ENCODE measurements around the gene TLN1. TPM values are rescaled to one million over a fixed set of nuclear protein-coding genes. Genes with fewer than 3 reads are reported as not detected.

The TLN1 gene
- total RNA-seq, 1 experiment from 2014 or later: 99.5 TPM

- DNase-seq (ENCODE audit: low spot score): peak; percentile 59
Observed at GRCh38 chr9:35729700-35730485, 2.1 kb downstream of the TLN1 start.

GRCh38 chr9:35729101-35729500 lies 2.9 kb downstream of the TLN1 start:
- no peak for DNase-seq (ENCODE audit: low spot score)

DNA sequence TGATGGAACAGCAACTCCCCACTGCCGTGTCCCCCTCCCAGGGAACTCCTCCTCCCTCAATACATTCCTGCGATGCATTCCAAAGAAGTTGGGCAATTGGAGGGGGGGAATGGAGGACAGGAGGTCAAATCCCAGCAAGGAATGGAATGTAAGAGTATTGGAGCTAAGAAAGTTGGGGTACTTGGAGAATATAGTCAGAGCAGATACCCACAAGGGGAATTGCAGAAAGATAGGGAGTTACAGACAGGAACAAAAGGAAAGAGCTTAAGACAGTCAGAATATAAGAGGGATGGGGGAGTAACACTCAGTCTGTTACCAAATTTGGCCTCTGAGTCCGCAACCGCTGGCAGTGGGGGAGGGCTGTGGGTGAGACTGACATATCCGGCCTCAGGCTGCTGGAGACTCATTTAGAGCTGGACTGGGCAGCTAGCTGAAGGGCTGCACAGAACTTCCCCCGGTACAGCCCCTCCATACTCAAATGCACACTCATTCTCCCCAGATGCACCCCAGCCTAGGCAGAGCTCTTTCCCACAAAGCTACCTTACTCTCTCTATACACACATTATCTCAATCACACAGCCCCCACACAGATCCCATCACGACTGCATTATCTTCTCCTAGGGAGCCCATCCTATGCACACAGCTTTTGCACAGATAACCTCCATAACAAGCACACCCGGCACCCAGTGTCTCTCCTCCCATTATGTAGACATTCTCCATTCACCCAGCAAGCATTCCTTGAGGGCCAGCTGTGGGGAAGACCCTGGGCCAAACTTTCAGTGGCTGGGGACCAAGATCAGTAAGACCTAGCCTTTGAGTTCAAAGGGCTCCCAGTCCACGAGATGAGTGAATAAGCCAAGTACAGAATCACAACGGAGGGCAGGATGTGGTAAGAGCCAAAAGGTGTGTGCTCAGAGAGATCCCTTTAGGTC lies 3.7 kb downstream of the TLN1 start:
- no peak for DNase-seq (ENCODE audit: low spot score)

GRCh38 chr9:35727676-35728040 lies 4.3 kb downstream of the TLN1 start:
- DNase-seq (ENCODE audit: low spot score): no peak

- DNase-seq (ENCODE audit: low spot score): no peak
Observed at GRCh38 chr9:35726931-35727330, 5.1 kb downstream of the TLN1 start.

DNA sequence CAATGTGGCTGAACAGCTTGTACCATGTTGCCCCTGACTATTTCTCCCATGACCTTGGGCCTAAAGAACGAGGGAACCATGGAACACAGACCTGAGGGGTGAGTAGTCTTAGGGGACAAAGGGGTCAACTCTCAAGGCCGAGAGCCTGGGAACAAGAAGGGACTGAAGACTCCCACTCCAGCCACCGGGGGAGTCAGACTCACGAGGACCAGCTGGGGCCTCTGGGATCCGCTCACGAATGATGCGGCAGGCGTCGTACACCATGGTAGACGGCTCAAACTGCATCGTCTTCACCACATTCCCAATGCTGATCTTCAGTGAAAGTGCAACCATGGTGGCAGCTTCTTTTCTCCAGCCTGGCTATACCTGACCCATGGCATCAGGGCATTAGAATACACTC lies 6.6 kb downstream of the TLN1 start:
- DNase-seq (ENCODE audit: low spot score): no peak

DNA sequence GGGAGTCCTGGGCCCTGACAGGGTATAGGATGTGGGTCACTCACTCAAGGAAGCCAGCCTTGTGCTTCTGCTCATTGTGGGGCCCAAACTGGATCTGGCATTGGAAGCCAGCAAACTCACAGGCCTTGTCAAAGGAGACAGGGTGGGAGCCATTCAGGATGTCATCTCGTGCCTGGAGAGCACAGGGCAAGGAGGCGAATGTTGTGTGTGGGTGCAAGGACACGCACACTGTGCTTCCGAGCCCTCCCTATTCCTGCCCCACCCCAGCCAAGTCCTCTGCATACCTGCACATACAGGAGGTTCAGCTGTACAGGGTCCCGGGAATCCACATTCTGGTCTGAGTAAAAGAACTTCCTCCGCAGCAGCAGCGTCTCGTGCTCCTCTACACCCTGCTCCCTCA lies 8.1 kb downstream of the TLN1 start:
- DNase-seq (ENCODE audit: low spot score): no peak

- no peak for DNase-seq (ENCODE audit: low spot score)
Observed at GRCh38 chr9:35723426-35723825, 8.6 kb downstream of the TLN1 start.

DNA sequence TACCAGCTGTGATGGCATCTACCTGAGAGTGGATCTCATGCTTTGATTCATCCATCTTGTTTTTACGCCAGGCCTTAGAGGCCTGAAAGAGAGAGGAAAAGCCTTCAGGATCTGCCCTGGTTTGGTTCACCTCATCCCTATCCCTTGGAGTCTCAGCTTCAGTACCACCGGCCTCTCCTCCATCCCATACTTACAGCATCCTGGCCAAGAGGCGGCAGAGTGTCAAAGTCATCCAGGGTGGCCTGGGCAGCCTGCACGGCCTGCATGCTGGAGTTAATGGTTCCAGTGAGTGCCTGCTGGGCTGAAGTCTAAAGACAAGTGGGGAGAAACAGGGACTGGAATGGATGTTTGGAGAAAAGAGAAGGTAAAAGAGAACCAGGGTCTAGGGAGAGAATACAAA lies 12.4 kb downstream of the TLN1 start:
- no peak for DNase-seq (ENCODE audit: low spot score)

GRCh38 chr9:35718721-35719511 lies 13.1 kb downstream of the TLN1 start:
- no peak for DNase-seq (ENCODE audit: low spot score)

DNA sequence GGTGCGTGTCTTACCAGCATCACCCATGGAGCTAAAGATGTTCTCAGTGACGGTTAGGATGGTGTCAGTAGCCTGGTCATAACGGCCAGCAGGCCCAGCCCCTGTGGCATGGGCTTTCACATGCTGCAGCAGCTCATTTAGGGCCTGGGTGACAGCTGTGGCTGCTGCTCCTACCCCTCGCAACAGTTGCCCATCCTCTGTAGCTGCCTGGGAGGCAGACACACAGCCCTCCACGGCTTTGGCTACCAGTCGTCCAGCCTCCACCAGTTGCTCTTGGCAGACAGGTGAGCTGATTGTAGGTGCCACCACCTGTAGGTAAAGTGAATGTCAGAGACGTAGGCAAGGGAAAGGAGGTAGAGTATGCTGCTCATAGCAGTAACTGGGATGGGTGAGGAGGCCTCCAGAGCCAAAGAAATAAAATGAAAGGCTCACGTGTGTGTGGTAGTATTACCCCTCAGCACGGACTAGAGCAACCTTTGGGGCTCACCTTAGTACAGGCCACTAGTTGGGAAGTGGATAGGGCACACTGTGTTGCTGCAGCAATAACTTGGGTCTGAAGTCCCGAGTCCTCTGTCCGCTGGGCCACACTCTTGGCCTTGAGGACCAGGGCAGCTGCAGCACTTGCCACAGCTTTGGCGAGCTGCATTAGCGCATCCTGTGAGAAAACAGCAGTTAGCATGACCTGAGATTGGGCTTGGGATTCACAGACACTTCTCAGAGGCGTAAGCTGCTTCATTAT lies 14.7 kb downstream of the TLN1 start:
- no peak for DNase-seq (ENCODE audit: low spot score)

DNA sequence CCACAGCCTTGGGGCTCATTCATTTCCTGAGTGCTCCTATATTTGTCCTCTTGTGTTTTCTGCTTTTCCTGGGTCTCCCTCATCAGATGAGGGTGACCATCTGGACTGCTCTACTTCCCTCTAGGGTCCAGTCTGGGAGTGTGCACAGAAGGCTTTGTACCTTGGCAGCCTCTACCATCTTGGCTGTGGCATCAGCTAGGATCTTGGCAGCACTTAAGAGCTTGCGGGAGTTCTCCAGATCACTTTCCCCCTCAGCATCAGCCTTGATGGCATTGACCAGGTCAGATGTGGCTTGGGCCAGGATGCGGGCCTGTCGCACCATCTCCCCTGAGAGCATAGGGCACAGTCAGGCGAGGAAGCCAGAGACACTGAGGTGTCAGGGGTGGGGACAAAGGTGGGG lies 15.8 kb downstream of the TLN1 start:
- DNase-seq (ENCODE audit: low spot score): peak; percentile 11

- no peak for DNase-seq (ENCODE audit: low spot score)
Observed at GRCh38 chr9:35714579-35715252, 17.3 kb downstream of the TLN1 start.

GRCh38 chr9:35714123-35714522 lies 17.9 kb downstream of the TLN1 start:
- DNase-seq (ENCODE audit: low spot score): no peak

- DNase-seq (ENCODE audit: low spot score): no peak
Observed at GRCh38 chr9:35713578-35713977, 18.4 kb downstream of the TLN1 start.

DNA sequence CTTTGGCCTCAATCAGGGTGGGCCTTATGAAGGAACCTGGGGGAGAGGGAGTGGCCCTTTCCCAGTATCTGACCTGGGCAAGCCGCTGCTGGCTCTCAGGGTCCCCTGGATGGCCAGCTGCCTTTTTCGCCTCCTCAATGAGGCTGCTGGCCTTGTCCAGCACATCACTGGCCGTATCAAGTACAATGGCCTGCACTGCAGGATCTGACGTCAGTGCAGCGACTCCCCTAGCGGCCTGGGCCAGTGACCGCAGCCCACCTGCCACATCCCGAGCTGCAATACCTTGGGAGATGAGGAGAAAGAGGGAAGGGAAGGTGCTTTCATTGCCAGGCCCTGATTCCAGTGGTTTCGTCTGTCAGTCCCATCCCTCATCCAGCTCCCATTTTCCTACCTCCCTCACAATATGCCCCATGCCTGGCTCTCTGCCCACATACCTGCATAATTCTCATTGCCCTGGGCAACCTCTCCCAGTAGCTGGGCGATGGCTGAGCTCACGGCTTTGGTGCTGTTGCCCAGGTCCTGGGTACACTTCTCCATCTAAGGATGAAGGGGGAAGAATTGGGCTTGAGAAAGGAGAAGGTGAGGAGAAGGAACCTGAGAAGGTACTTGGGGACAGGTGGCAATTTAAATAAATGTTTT lies 19.1 kb downstream of the TLN1 start:
- DNase-seq (ENCODE audit: low spot score): no peak

DNA sequence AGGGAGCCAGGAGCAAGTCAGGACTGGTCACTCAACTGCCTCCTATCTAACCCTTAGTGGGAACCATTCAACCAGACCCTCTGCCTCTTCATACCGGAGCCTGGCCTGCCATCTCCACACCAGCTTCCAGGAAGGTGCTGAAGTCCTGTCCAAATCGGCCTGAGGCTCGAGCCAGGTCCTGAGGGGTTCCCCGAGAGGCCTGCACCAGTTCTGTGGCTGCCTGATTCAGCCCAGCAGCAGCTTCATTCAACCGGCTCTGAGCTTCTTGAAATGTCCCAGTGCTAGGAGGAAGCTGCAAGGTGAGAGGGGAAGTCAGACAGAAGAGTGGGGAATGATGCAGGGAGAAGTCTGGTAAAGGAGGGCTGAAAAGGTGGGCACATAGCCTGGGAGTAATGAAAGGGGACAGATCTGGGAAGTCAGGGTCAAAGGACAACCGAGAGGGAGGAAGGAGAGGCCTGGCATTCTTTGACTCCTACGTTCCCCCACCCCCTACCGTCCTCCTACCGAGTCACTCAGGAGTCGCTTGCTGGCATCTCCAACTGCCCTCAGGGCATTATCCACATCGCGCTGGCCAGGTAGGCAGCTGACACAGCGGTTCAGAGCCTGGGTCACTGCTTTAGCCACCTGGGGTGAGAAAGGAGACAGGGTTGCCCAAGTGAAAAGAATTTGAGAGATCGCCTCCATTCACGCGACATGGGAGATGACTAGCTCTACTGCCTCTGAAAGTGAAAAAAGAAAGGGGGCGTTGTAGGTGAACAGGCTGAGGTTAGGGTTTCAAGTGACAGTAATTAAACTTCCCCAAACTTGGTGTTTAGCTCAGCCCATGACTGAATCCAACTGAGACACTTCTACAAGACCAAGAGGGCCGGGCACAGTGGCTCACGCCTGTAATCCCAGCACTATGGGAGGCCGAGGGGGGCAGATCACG lies 20.2 kb downstream of the TLN1 start:
- no peak for DNase-seq (ENCODE audit: low spot score)

DNA sequence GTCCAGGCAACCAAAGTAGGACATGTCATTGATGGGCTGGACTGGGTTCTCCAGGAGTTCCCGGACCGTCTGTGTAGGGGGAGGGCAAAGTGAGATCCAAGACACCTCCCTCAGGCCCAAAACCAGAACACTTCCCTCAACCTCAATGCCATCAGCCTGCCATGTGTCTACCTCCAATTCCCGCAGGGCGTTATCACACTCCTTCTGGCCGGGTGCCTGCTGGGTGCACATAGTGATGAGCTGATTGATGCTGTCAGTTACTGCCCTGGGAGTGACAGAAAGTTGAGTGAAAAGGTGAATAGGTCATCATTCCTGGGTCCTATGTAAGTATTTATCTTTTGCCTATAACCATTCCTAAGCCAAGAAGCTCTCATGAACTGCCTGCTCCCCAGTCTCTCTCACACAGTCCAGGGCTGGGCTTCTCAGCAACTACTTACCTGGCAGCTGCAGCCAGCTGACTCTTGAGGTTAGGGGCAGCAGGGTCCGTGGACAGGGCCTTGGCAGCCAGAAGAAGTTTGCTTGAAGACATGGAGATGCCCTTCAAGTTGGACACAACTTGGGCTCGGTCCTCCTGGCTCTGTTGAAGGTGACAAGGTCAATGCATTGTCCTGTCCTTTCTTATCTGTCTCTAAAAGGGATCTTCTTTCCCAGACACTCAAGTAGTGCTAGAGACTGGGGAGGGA lies 21.0 kb downstream of the TLN1 start:
- DNase-seq (ENCODE audit: low spot score): no peak

GRCh38 chr9:35708146-35708545 lies 23.8 kb downstream of the TLN1 start:
- DNase-seq (ENCODE audit: low spot score): no peak

Measured in HT-29 (cell line).